ENCODE data around the gene ACTA1.

Gene ACTA1

GRCh38 chr1:229466887-229467286 is 33.0 kb upstream of the ACTA1 start:
- no peak for TF ChIP-seq TAF1 (IDR thresholded peaks at IDR 0.05; ENCODE audit: low read depth)
- TF ChIP-seq NFIC (IDR thresholded peaks at IDR 0.05) = no peak
- TF ChIP-seq ZBTB7A (IDR thresholded peaks at IDR 0.05; ENCODE audit: low read depth) = no peak
- TF ChIP-seq TEAD4 (IDR thresholded peaks at IDR 0.05) = no peak

- TF ChIP-seq CREB1 (IDR thresholded peaks at IDR 0.05; ENCODE audit: low read depth) (no peak), CEBPB (IDR thresholded peaks at IDR 0.05) (no peak), YY1 (IDR thresholded peaks at IDR 0.05; ENCODE audit: low read depth) (no peak), USF1 (IDR thresholded peaks at IDR 0.05) (no peak), NFIC (IDR thresholded peaks at IDR 0.05) (no peak), RAD21 (IDR thresholded peaks at IDR 0.05; ENCODE audit: low read depth) (no peak), REST (IDR thresholded peaks at IDR 0.05; ENCODE audit: low read depth) (no peak), TAF1 (IDR thresholded peaks at IDR 0.05; ENCODE audit: low read depth) (no peak), TEAD4 (IDR thresholded peaks at IDR 0.05) (no peak), EGR1 (IDR thresholded peaks at IDR 0.05) (no peak), ZBTB7A (IDR thresholded peaks at IDR 0.05; ENCODE audit: low read depth) (no peak), FOXM1 (IDR thresholded peaks at IDR 0.05; ENCODE audit: borderline replicate concordance, low read depth) (no peak), EP300 (IDR thresholded peaks at IDR 0.05; ENCODE audit: borderline replicate concordance) (no peak)
- TF ChIP-seq, protein P1, sequence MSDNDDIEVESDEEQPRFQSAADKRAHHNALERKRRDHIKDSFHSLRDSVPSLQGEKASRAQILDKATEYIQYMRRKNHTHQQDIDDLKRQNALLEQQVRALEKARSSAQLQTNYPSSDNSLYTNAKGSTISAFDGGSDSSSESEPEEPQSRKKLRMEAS (IDR thresholded peaks at IDR 0.05) = no peak
Measured at GRCh38 chr1:229464672-229465071, 30.8 kb upstream of the ACTA1 start.

DNA sequence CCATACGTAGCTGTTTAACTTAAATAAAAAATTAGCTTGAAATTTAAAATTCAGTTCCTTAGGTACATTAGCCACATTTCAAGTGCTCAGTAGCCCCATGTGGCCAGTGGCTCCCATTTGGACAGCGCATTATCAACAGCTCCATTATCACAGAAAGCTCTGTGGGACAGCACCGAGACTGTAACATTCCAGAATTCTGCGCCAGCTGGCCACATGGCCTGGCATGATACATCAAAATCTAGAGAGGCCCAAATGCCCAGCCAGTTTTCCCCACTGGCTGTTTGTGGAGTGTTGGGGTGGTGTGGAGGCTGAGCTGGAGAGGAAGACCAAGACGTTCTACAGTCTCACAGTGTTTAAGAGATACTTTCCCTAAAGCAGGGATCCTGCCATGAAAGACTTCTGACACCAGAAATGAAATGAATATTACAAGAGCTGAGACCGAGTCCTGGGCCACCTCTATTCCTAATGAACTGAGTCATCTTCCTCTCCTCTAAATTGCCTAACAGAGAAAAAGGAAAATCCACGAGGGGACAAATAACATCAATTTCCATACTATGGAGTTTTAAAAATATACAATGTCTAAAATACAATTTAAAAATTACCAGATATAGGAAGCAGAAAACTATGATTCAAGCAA is 27.3 kb upstream of the ACTA1 start:
- no peak for TF ChIP-seq FOXM1 (IDR thresholded peaks at IDR 0.05; ENCODE audit: borderline replicate concordance, low read depth)
- no peak for TF ChIP-seq YY1 (IDR thresholded peaks at IDR 0.05; ENCODE audit: low read depth)
- TF ChIP-seq EP300 (IDR thresholded peaks at IDR 0.05; ENCODE audit: borderline replicate concordance) = no peak
- TF ChIP-seq USF1 (IDR thresholded peaks at IDR 0.05) = no peak
- TF ChIP-seq ZBTB7A (IDR thresholded peaks at IDR 0.05; ENCODE audit: low read depth) = no peak
- no peak for TF ChIP-seq NFIC (IDR thresholded peaks at IDR 0.05)
- no peak for TF ChIP-seq TAF1 (IDR thresholded peaks at IDR 0.05; ENCODE audit: low read depth)
- TF ChIP-seq, protein P1 (IDR thresholded peaks at IDR 0.05) = no peak
- TF ChIP-seq TCF12 (IDR thresholded peaks at IDR 0.05; ENCODE audit: low read depth) = no peak
- no peak for TF ChIP-seq REST (IDR thresholded peaks at IDR 0.05; ENCODE audit: low read depth)
- no peak for TF ChIP-seq CREB1 (IDR thresholded peaks at IDR 0.05; ENCODE audit: low read depth)
- no peak for TF ChIP-seq EGR1 (IDR thresholded peaks at IDR 0.05)

- TF ChIP-seq EGR1 (IDR thresholded peaks at IDR 0.05) = no peak
- TF ChIP-seq TCF12 (IDR thresholded peaks at IDR 0.05; ENCODE audit: low read depth) = no peak
- no peak for TF ChIP-seq TAF1 (IDR thresholded peaks at IDR 0.05; ENCODE audit: low read depth)
- no peak for TF ChIP-seq EP300 (IDR thresholded peaks at IDR 0.05; ENCODE audit: borderline replicate concordance)
- no peak for TF ChIP-seq CREB1 (IDR thresholded peaks at IDR 0.05; ENCODE audit: low read depth)
- TF ChIP-seq USF1 (IDR thresholded peaks at IDR 0.05) = no peak
Measured at GRCh38 chr1:229459815-229460214, 25.9 kb upstream of the ACTA1 start.

DNA sequence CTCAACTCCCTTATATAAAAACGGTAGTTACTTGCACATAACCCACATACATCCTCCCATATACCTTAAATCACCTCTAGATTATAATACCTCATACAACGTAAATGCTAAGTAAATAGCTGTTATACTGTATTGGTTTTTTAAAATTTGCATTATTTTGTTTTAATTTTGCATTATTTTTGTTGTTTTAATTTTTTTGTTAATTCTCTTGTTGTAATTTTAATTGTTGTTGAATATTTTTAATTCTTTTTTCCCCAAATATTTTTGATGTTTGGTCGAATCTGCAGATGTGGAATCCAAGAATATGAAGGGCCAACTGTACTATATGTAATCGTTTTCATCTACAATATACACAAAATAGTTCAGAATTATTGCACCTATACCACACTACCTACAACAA is 23.5 kb upstream of the ACTA1 start:
- no peak for TF ChIP-seq USF1 (IDR thresholded peaks at IDR 0.05)
- no peak for TF ChIP-seq EP300 (IDR thresholded peaks at IDR 0.05; ENCODE audit: borderline replicate concordance)
- TF ChIP-seq CREB1 (IDR thresholded peaks at IDR 0.05; ENCODE audit: low read depth) = no peak
- no peak for TF ChIP-seq TAF1 (IDR thresholded peaks at IDR 0.05; ENCODE audit: low read depth)
- TF ChIP-seq TCF12 (IDR thresholded peaks at IDR 0.05; ENCODE audit: low read depth) = no peak
- TF ChIP-seq ZBTB7A (IDR thresholded peaks at IDR 0.05; ENCODE audit: low read depth) = no peak
- no peak for TF ChIP-seq RAD21 (IDR thresholded peaks at IDR 0.05; ENCODE audit: low read depth)
- TF ChIP-seq, protein P1 (IDR thresholded peaks at IDR 0.05) = no peak
- TF ChIP-seq TEAD4 (IDR thresholded peaks at IDR 0.05) = no peak
- TF ChIP-seq EGR1 (IDR thresholded peaks at IDR 0.05) = no peak
- TF ChIP-seq YY1 (IDR thresholded peaks at IDR 0.05; ENCODE audit: low read depth) = no peak
- TF ChIP-seq CEBPB (IDR thresholded peaks at IDR 0.05) = no peak
- TF ChIP-seq REST (IDR thresholded peaks at IDR 0.05; ENCODE audit: low read depth) = no peak
- TF ChIP-seq FOXM1 (IDR thresholded peaks at IDR 0.05; ENCODE audit: borderline replicate concordance, low read depth) = no peak
- no peak for TF ChIP-seq NFIC (IDR thresholded peaks at IDR 0.05)

Data from Ishikawa (cell line).